Smooth muscle cell (in vitro differentiated cells): Measurements from ENCODE around the gene ZNF511. TPM values are rescaled to one million over a fixed set of nuclear protein-coding genes. Genes with fewer than 3 reads are reported as not detected.

Experiments
- DNase-seq: peaks from one replicate; lab custom pipeline; 2025; ENCODE audit not compliant: unreplicated experiment; lab: John Stamatoyannopoulos, UW
- H2AFZ ChIP-seq: fragments of 200-600 bp; sonication (generic); 2 replicates; pipeline ENCODE4 v1.6.0; 2016; ENCODE audit warnings: antibody characterized with exemption, low read depth, mild to moderate bottlenecking
- H3F3A ChIP-seq: fragments of 200-600 bp; sonication (generic); 2 replicates; pipeline ENCODE4 v1.6.0; 2017; ENCODE audit warnings: antibody characterized with exemption, low read depth
- H3K27ac ChIP-seq: fragments of 200-600 bp; sonication (generic); 2 replicates; pipeline ENCODE4 v1.5.1; 2016; ENCODE audit warnings: low read depth, mild to moderate bottlenecking
- H3K27me3 ChIP-seq: fragments of 200-600 bp; sonication (generic); 2 replicates; pipeline ENCODE4 v1.6.1; 2016; ENCODE audit warnings: low read depth, mild to moderate bottlenecking
- H3K36me3 ChIP-seq: fragments of 200-600 bp; sonication (generic); 2 replicates; pipeline ENCODE4 v1.5.1; 2016; ENCODE audit warnings: low read depth
- H3K4me1 ChIP-seq: fragments of 200-600 bp; sonication (generic); 2 replicates; pipeline ENCODE4 v1.5.1; 2016; ENCODE audit warnings: low read depth
- H3K4me2 ChIP-seq: fragments of 200-600 bp; sonication (generic); 2 replicates; pipeline ENCODE4 v1.6.0; 2016; ENCODE audit warnings: mild to moderate bottlenecking
- H3K4me3 ChIP-seq: fragments of 200-600 bp; sonication (generic); 2 replicates; pipeline ENCODE4 v1.5.1; 2016; ENCODE audit warnings: mild to moderate bottlenecking
- H3K79me2 ChIP-seq: fragments of 200-600 bp; sonication (generic); 2 replicates; pipeline ENCODE4 v1.6.0; 2016; ENCODE audit warnings: low read depth, mild to moderate bottlenecking
- H3K9ac ChIP-seq: fragments of 200-600 bp; sonication (generic); 2 replicates; pipeline ENCODE4 v1.6.0; 2016; ENCODE audit warnings: low read depth
- H3K9me3 ChIP-seq: fragments of 200-600 bp; sonication (generic); replicated peaks from 2 replicates; pipeline ENCODE4 v1.5.1; 2016; ENCODE audit warnings: low read depth
- H4K20me1 ChIP-seq: fragments of 200-600 bp; sonication (generic); 2 replicates; pipeline ENCODE4 v1.6.0; 2016; ENCODE audit warnings: low read depth
- WGBS: methylation state at CpG from one replicate; pipeline ENCODE4 v1.1.7; 2016; ENCODE audit warnings: low lambda C conversion rate; 5-methylcytosine and 5-hydroxymethylcytosine counted together
- polyA plus RNA-seq: library from polyadenylated mRNA; unstranded; fragments of >200 nt; fragmentation: Nextera tagmentation; extraction: Ambion mirVana; gene quantifications from 2 replicates; pipeline ENCODE4 v1.2.1, GENCODE V29; 2016
- total RNA-seq: library from RNA; depleted of rRNA; stranded (reverse); fragments of >200 nt; gene quantifications from 2 replicates; pipeline ENCODE4 v1.2.3, GENCODE V29; 2014
- TF ChIP-seq, protein P1 (sequence below): fragments of 200-600 bp; sonication (generic); IDR thresholded peaks from 2 replicates; pipeline ENCODE4 v1.5.1; 2017; ENCODE audit warnings: borderline replicate concordance, mild to moderate bottlenecking, antibody characterized with exemption; ENCODE audit not compliant: insufficient read depth, poor library complexity, severe bottlenecking

The ZNF511 gene
- total and polyA plus RNA-seq, 2 experiments from 2014 or later = 20.0 to 52.3 TPM

GRCh38 chr10:133359554-133359971 lies 50.8 kb downstream of the ZNF511 start:
- no peak overlapping the region for H2AFZ ChIP-seq
- no peak overlapping the region for H3K27ac ChIP-seq
- H3K9me3 ChIP-seq = no peaks in the 10 kb centered on the region
- no peak overlapping the region for H3K4me2 ChIP-seq
- TF ChIP-seq, protein P1, sequence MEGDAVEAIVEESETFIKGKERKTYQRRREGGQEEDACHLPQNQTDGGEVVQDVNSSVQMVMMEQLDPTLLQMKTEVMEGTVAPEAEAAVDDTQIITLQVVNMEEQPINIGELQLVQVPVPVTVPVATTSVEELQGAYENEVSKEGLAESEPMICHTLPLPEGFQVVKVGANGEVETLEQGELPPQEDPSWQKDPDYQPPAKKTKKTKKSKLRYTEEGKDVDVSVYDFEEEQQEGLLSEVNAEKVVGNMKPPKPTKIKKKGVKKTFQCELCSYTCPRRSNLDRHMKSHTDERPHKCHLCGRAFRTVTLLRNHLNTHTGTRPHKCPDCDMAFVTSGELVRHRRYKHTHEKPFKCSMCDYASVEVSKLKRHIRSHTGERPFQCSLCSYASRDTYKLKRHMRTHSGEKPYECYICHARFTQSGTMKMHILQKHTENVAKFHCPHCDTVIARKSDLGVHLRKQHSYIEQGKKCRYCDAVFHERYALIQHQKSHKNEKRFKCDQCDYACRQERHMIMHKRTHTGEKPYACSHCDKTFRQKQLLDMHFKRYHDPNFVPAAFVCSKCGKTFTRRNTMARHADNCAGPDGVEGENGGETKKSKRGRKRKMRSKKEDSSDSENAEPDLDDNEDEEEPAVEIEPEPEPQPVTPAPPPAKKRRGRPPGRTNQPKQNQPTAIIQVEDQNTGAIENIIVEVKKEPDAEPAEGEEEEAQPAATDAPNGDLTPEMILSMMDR = no peak
- H3K4me1 ChIP-seq = no peaks in the 10 kb centered on the region
- no peak for DNase-seq
- no peak overlapping the region for H3K4me3 ChIP-seq
- 74% methylated on average over 6 of the region's 6 CpGs for WGBS
- peaks cover 19% of the 10 kb centered on the region for H4K20me1 ChIP-seq
- H3F3A ChIP-seq = no peaks in the 10 kb centered on the region
- H3K79me2 ChIP-seq = no peaks in the 10 kb centered on the region
- no peaks in the 10 kb centered on the region for H3K36me3 ChIP-seq
- H3K9ac ChIP-seq = no peak overlapping the region
- no peaks in the 10 kb centered on the region for H3K27me3 ChIP-seq

DNA sequence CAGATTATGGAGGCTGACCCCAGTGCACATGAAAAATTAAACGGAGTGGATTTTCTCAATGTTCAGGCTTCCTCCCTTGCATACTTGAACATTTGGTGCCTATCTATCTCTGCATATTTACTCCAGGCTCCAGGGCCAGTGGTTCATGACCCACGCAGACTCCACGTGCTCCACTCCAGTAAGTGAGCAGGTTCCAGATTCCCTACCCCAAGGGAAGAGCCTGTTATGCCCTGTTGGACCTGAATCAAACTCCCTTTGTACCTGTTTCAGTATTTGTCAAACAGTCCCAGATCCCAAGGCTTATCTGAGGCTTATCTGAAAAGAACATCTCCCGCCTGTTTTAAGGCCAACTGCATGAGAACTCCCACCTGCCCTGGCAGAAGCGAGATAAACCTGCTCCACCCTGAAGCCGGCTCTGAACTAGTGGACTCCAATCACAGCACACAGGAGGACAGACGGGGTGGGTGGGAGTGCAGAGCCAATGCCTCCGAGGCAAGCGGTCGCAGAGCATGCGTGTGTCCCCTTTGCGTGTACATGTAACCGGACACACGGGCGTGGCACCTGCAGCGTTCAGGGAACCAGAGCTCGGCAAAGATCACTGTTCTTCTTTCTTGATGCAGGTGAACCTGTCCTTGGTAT lies 51.4 kb downstream of the ZNF511 start:
- H3K36me3 ChIP-seq = no peaks in the 10 kb centered on the region
- H3K9ac ChIP-seq = no peak overlapping the region
- H3F3A ChIP-seq = no peaks in the 10 kb centered on the region
- no peak for DNase-seq
- TF ChIP-seq, protein P1 = no peak
- H4K20me1 ChIP-seq = peaks cover 14% of the 10 kb centered on the region
- no peaks in the 10 kb centered on the region for H3K79me2 ChIP-seq
- no peak overlapping the region for H2AFZ ChIP-seq
- H3K4me1 ChIP-seq = no peaks in the 10 kb centered on the region
- H3K9me3 ChIP-seq = no peaks in the 10 kb centered on the region
- H3K27ac ChIP-seq = no peak overlapping the region
- 90% methylated on average over 17 of the region's 17 CpGs for WGBS
- H3K4me2 ChIP-seq = no peak overlapping the region
- no peak overlapping the region for H3K4me3 ChIP-seq
- no peaks in the 10 kb centered on the region for H3K27me3 ChIP-seq

- no peak for DNase-seq
- Histone ChIP-seq H3K4me3 (no peak overlapping the region), H3K79me2 (no peaks in the 10 kb centered on the region), H3K27me3 (no peaks in the 10 kb centered on the region), H2AFZ (no peak overlapping the region), H3K36me3 (peaks cover 6% of the 10 kb centered on the region), H3F3A (no peaks in the 10 kb centered on the region), H3K9me3 (no peaks in the 10 kb centered on the region), H3K9ac (no peak overlapping the region), H4K20me1 (peaks cover 5% of the 10 kb centered on the region), H3K27ac (no peak overlapping the region), H3K4me1 (no peaks in the 10 kb centered on the region), H3K4me2 (no peak overlapping the region)
- 95% methylated on average over 5 of the region's 5 CpGs for WGBS
- TF ChIP-seq, protein P1 = no peak
These were observed 52.5 kb downstream of the ZNF511 start for GRCh38 chr10:133361227-133361626.

GRCh38 chr10:133361773-133362441 lies 53.2 kb downstream of the ZNF511 start:
- H3F3A ChIP-seq = no peaks in the 10 kb centered on the region
- no peaks in the 10 kb centered on the region for H3K4me1 ChIP-seq
- DNase-seq = no peak
- 84% methylated on average over 18 of the region's 18 CpGs for WGBS
- TF ChIP-seq, protein P1 = no peak
- H3K9ac ChIP-seq = no peak overlapping the region
- H4K20me1 ChIP-seq = no peaks in the 10 kb centered on the region
- H2AFZ ChIP-seq = no peak overlapping the region
- no peak overlapping the region for H3K27ac ChIP-seq
- H3K79me2 ChIP-seq = no peaks in the 10 kb centered on the region
- H3K9me3 ChIP-seq = no peaks in the 10 kb centered on the region
- no peak overlapping the region for H3K4me3 ChIP-seq
- no peaks in the 10 kb centered on the region for H3K27me3 ChIP-seq
- no peak overlapping the region for H3K4me2 ChIP-seq
- peaks cover 6% of the 10 kb centered on the region for H3K36me3 ChIP-seq
